ENCODE measurements around the gene CEP85.

DNA sequence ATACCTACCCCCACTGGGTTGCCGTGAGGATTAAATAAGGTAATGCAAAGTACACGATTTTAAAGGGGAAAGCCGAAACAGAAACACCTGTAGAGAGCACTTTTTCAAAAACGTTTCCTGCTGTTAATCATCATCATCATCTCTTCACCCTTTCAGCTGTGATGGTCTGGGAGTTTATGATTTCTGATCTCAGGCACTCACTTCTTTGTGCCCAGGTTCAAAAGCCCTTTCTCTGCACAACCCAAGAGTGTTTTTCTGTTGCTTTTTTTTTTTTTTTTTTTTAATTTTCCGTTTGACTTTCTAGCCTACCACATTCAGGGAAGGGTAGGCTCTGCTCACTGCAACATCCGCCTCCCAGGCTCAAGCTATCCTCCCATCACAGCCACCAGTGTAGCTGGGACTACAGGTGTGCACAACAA lies 73.4 kb downstream of the CEP85 start:
- TF ChIP-seq, protein P1, sequence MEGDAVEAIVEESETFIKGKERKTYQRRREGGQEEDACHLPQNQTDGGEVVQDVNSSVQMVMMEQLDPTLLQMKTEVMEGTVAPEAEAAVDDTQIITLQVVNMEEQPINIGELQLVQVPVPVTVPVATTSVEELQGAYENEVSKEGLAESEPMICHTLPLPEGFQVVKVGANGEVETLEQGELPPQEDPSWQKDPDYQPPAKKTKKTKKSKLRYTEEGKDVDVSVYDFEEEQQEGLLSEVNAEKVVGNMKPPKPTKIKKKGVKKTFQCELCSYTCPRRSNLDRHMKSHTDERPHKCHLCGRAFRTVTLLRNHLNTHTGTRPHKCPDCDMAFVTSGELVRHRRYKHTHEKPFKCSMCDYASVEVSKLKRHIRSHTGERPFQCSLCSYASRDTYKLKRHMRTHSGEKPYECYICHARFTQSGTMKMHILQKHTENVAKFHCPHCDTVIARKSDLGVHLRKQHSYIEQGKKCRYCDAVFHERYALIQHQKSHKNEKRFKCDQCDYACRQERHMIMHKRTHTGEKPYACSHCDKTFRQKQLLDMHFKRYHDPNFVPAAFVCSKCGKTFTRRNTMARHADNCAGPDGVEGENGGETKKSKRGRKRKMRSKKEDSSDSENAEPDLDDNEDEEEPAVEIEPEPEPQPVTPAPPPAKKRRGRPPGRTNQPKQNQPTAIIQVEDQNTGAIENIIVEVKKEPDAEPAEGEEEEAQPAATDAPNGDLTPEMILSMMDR (CRISPR knock-in tag; IDR thresholded peaks at IDR 0.05), result no peak
- TF ChIP-seq NR2C2 (CRISPR knock-in tag; IDR thresholded peaks at IDR 0.05; ENCODE audit: borderline replicate concordance), result no peak
- no peak for TF ChIP-seq SP4 (CRISPR knock-in tag; IDR thresholded peaks at IDR 0.05)
- TF ChIP-seq PCBP2 (optimal IDR thresholded peaks at IDR 0.05; ENCODE audit: low read depth, low read length, poor library complexity, severe bottlenecking), result no peak
- TF ChIP-seq, protein P2, sequence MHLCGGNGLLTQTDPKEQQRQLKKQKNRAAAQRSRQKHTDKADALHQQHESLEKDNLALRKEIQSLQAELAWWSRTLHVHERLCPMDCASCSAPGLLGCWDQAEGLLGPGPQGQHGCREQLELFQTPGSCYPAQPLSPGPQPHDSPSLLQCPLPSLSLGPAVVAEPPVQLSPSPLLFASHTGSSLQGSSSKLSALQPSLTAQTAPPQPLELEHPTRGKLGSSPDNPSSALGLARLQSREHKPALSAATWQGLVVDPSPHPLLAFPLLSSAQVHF (CRISPR knock-in tag; IDR thresholded peaks at IDR 0.05), result no peak
- TF ChIP-seq, protein P3, sequence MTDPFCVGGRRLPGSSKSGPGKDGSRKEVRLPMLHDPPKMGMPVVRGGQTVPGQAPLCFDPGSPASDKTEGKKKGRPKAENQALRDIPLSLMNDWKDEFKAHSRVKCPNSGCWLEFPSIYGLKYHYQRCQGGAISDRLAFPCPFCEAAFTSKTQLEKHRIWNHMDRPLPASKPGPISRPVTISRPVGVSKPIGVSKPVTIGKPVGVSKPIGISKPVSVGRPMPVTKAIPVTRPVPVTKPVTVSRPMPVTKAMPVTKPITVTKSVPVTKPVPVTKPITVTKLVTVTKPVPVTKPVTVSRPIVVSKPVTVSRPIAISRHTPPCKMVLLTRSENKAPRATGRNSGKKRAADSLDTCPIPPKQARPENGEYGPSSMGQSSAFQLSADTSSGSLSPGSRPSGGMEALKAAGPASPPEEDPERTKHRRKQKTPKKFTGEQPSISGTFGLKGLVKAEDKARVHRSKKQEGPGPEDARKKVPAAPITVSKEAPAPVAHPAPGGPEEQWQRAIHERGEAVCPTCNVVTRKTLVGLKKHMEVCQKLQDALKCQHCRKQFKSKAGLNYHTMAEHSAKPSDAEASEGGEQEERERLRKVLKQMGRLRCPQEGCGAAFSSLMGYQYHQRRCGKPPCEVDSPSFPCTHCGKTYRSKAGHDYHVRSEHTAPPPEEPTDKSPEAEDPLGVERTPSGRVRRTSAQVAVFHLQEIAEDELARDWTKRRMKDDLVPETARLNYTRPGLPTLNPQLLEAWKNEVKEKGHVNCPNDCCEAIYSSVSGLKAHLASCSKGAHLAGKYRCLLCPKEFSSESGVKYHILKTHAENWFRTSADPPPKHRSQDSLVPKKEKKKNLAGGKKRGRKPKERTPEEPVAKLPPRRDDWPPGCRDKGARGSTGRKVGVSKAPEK (CRISPR knock-in tag; IDR thresholded peaks at IDR 0.05; ENCODE audit: borderline replicate concordance), result no peak
- no peak for TF ChIP-seq MYNN (CRISPR knock-in tag; IDR thresholded peaks at IDR 0.05; ENCODE audit: low read depth)
- no peak for TF ChIP-seq CAMTA2 (CRISPR knock-in tag; IDR thresholded peaks at IDR 0.05; ENCODE audit: borderline replicate concordance)
- TF ChIP-seq EZH2 (conservative IDR thresholded peaks at IDR 0.05; ENCODE audit: low read depth, low read length), result no peak
- TF ChIP-seq, protein P4, sequence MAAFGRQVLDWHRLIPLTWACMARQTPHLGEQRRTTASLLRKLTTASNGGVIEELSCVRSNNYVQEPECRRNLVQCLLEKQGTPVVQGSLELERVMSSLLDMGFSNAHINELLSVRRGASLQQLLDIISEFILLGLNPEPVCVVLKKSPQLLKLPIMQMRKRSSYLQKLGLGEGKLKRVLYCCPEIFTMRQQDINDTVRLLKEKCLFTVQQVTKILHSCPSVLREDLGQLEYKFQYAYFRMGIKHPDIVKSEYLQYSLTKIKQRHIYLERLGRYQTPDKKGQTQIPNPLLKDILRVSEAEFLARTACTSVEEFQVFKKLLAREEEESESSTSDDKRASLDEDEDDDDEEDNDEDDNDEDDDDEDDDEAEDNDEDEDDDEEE (CRISPR knock-in tag; IDR thresholded peaks at IDR 0.05), result no peak
- TF ChIP-seq, protein P5, sequence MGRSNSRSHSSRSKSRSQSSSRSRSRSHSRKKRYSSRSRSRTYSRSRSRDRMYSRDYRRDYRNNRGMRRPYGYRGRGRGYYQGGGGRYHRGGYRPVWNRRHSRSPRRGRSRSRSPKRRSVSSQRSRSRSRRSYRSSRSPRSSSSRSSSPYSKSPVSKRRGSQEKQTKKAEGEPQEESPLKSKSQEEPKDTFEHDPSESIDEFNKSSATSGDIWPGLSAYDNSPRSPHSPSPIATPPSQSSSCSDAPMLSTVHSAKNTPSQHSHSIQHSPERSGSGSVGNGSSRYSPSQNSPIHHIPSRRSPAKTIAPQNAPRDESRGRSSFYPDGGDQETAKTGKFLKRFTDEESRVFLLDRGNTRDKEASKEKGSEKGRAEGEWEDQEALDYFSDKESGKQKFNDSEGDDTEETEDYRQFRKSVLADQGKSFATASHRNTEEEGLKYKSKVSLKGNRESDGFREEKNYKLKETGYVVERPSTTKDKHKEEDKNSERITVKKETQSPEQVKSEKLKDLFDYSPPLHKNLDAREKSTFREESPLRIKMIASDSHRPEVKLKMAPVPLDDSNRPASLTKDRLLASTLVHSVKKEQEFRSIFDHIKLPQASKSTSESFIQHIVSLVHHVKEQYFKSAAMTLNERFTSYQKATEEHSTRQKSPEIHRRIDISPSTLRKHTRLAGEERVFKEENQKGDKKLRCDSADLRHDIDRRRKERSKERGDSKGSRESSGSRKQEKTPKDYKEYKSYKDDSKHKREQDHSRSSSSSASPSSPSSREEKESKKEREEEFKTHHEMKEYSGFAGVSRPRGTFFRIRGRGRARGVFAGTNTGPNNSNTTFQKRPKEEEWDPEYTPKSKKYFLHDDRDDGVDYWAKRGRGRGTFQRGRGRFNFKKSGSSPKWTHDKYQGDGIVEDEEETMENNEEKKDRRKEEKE (IDR thresholded peaks at IDR 0.05), result no peak
- TF ChIP-seq ZNF75D (CRISPR knock-in tag; IDR thresholded peaks at IDR 0.05; ENCODE audit: borderline replicate concordance), result no peak

Measured in HepG2 (cell line).